GM18861 (cell line): ENCODE data around the gene FOXC1.

ENCODE experiments used
- ATAC-seq: cut with Tn5 transposase; IDR thresholded peaks from one replicate; pipeline ENCODE4 v1.9.1; 2021; ENCODE audit not compliant: unreplicated experiment

FOXC1 gene

GRCh38 chr6:1622851-1623768 is 13.4 kb downstream of the FOXC1 start:
- no peak for ATAC-seq

GRCh38 chr6:1623769-1624057 is 14.0 kb downstream of the FOXC1 start:
- no peak for ATAC-seq

GRCh38 chr6:1624058-1624850 is 14.5 kb downstream of the FOXC1 start:
- no peak for ATAC-seq

GRCh38 chr6:1624851-1625781 is 15.4 kb downstream of the FOXC1 start:
- no peak for ATAC-seq

GRCh38 chr6:1625794-1626435 is 16.2 kb downstream of the FOXC1 start:
- ATAC-seq, result no peak

- no peak for ATAC-seq
Observed at GRCh38 chr6:1626481-1626880, 16.8 kb downstream of the FOXC1 start.

GRCh38 chr6:1627827-1628560 is 18.3 kb downstream of the FOXC1 start:
- no peak for ATAC-seq

GRCh38 chr6:1629316-1629715 is 19.6 kb downstream of the FOXC1 start:
- no peak for ATAC-seq

- ATAC-seq, result no peak
Observed at GRCh38 chr6:1630212-1630770, 20.6 kb downstream of the FOXC1 start.

GRCh38 chr6:1630771-1631217 is 21.1 kb downstream of the FOXC1 start:
- ATAC-seq, result no peak

- no peak for ATAC-seq
Observed at GRCh38 chr6:1631251-1631650, 21.5 kb downstream of the FOXC1 start.

GRCh38 chr6:1633366-1634021 is 23.8 kb downstream of the FOXC1 start:
- no peak for ATAC-seq

GRCh38 chr6:1634081-1634480 is 24.4 kb downstream of the FOXC1 start:
- ATAC-seq, result no peak

GRCh38 chr6:1635305-1636010 is 25.7 kb downstream of the FOXC1 start:
- ATAC-seq, result no peak

GRCh38 chr6:1636272-1636825 is 26.6 kb downstream of the FOXC1 start:
- ATAC-seq, result no peak

- ATAC-seq, result no peak
Observed at GRCh38 chr6:1636971-1637871, 27.5 kb downstream of the FOXC1 start.

GRCh38 chr6:1639430-1639829 is 29.7 kb downstream of the FOXC1 start:
- ATAC-seq, result no peak
